GM23338 (cell line): ENCODE results near the gene ZNF385C. TPM values are rescaled to one million over a fixed set of nuclear protein-coding genes. Genes with fewer than 3 reads are reported as not detected.

Experiments
- ATAC-seq: fragments of 200-7000 bp; cut with Tn5 transposase; 3 replicates; pipeline ENCODE4 v1.9.1; 2020
- DNase-seq: peaks from one replicate; pipeline ENCODE4 v3.0.0-alpha.2; 2015; ENCODE audit warnings: low spot score
- H2AFZ ChIP-seq: fragments of 200-600 bp; sonication (generic); 2 replicates; pipeline ENCODE4 v1.8.0; 2016; ENCODE audit warnings: antibody characterized with exemption, mild to moderate bottlenecking, moderate library complexity
- H3F3A ChIP-seq: fragments of 200-600 bp; sonication (generic); replicated peaks from 2 replicates; pipeline ENCODE4 v1.8.0; 2017; ENCODE audit warnings: antibody characterized with exemption, mixed run types, low read depth
- H3K27ac ChIP-seq: fragments of 200-600 bp; sonication (generic); 2 replicates; pipeline ENCODE4 v1.6.1; 2016; ENCODE audit warnings: low read depth
- H3K27me3 ChIP-seq: fragments of 200-600 bp; sonication (generic); 2 replicates; pipeline ENCODE4 v1.8.0; 2016; ENCODE audit warnings: mild to moderate bottlenecking, mixed run types, moderate library complexity; ENCODE audit not compliant: insufficient read depth
- H3K36me3 ChIP-seq: fragments of 200-600 bp; sonication (generic); 2 replicates; pipeline ENCODE4 v1.8.0; 2016; ENCODE audit warnings: mild to moderate bottlenecking; ENCODE audit not compliant: insufficient read depth
- H3K4me1 ChIP-seq: fragments of 200-600 bp; sonication (generic); 2 replicates; pipeline ENCODE4 v1.8.0; 2016; ENCODE audit warnings: mild to moderate bottlenecking, moderate library complexity; ENCODE audit not compliant: insufficient read depth
- H3K4me2 ChIP-seq: fragments of 200-600 bp; sonication (generic); 2 replicates; pipeline ENCODE4 v1.7.1; 2017; ENCODE audit warnings: mixed run types
- H3K4me3 ChIP-seq: fragments of 200-600 bp; sonication (generic); 2 replicates; pipeline ENCODE4 v1.6.1; 2016; ENCODE audit warnings: mixed run types
- H3K79me2 ChIP-seq: fragments of 200-600 bp; sonication (generic); replicated peaks from 2 replicates; pipeline ENCODE4 v1.8.0; 2017; ENCODE audit warnings: mild to moderate bottlenecking; ENCODE audit not compliant: insufficient read depth
- H3K9me2 ChIP-seq: fragments of 200-600 bp; sonication (generic); 2 replicates; pipeline ENCODE4 v1.8.0; 2017; ENCODE audit not compliant: insufficient read depth
- H4K20me1 ChIP-seq: fragments of 200-600 bp; sonication (generic); replicated peaks from 2 replicates; pipeline ENCODE4 v1.8.0; 2017; ENCODE audit warnings: mild to moderate bottlenecking; ENCODE audit not compliant: insufficient read depth
- H3K27ac Mint-ChIP-seq: 2 replicates; pipeline ENCODE4 v1.8.0; 2020; ENCODE audit warnings: inconsistent platforms, mild to moderate bottlenecking, moderate library complexity, mixed read lengths
- H3K27me3 Mint-ChIP-seq: 3 replicates; pipeline ENCODE4 v1.8.0; 2022; ENCODE audit warnings: low read depth, mild to moderate bottlenecking, moderate library complexity, mixed read lengths, inconsistent platforms; ENCODE audit not compliant: insufficient read depth, poor library complexity
- H3K36me3 Mint-ChIP-seq: 3 replicates; pipeline ENCODE4 v1.8.0; 2021; ENCODE audit warnings: low read depth, mild to moderate bottlenecking, inconsistent platforms, moderate library complexity, mixed read lengths
- H3K4me1 Mint-ChIP-seq: 3 replicates; pipeline ENCODE4 v1.8.0; 2020; ENCODE audit warnings: mild to moderate bottlenecking, inconsistent platforms, mixed read lengths
- H3K4me3 Mint-ChIP-seq: 3 replicates; pipeline ENCODE4 v1.8.0; 2021; ENCODE audit warnings: moderate library complexity, mild to moderate bottlenecking, inconsistent platforms, mixed read lengths
- H3K9me3 Mint-ChIP-seq: 3 replicates; pipeline ENCODE4 v1.8.0; 2020; ENCODE audit warnings: moderate library complexity, mild to moderate bottlenecking, inconsistent platforms, mixed read lengths
- CREB1 ChIP-seq: fragments of 250-450 bp; sonication (Bioruptor Pico); IDR thresholded peaks from 2 replicates; pipeline ENCODE4 v1.5.0; 2020; ENCODE audit warnings: low read depth, mild to moderate bottlenecking, moderate library complexity
- EZH2 ChIP-seq: fragments of 200-600 bp; sonication (generic); IDR thresholded peaks from one replicate; pipeline ENCODE4 v1.8.0; 2017; ENCODE audit warnings: antibody characterized with exemption, mild to moderate bottlenecking, low read depth; ENCODE audit not compliant: unreplicated experiment
- EZH2phosphoT487 ChIP-seq: fragments of 200-600 bp; sonication (generic); IDR thresholded peaks from one replicate; pipeline ENCODE4 v1.8.1; 2018; ENCODE audit warnings: antibody characterized with exemption; ENCODE audit not compliant: unreplicated experiment
- JUNB ChIP-seq: IDR thresholded peaks from one replicate; pipeline ENCODE4 v1.6.1; 2016; ENCODE audit warnings: antibody characterized with exemption; ENCODE audit not compliant: unreplicated experiment
- NANOG ChIP-seq: IDR thresholded peaks from 2 replicates; pipeline ENCODE4 v1.6.1; 2016; ENCODE audit warnings: antibody characterized with exemption, borderline replicate concordance
- POLR2AphosphoS5 ChIP-seq: IDR thresholded peaks from 2 replicates; pipeline ENCODE4 v1.6.1; 2016; ENCODE audit warnings: antibody characterized with exemption, low read depth
- STAT1 ChIP-seq: IDR thresholded peaks from one replicate; pipeline ENCODE4 v1.6.1; 2016; ENCODE audit warnings: antibody characterized with exemption; ENCODE audit not compliant: unreplicated experiment
- ZNF331 ChIP-seq: fragments of 250-450 bp; sonication (Bioruptor Pico); IDR thresholded peaks from 2 replicates; pipeline ENCODE4 v1.5.0; 2020; ENCODE audit warnings: low read depth, mild to moderate bottlenecking, moderate library complexity
- polyA plus RNA-seq: library from polyadenylated mRNA; unstranded; fragments of >200 nt; fragmentation: Nextera tagmentation; extraction: Ambion mirVana; gene quantifications from 2 replicates; pipeline ENCODE4 v1.2.1, GENCODE V29; 2016
- total RNA-seq: library from RNA; depleted of rRNA; stranded (reverse); fragments of >200 nt; shearing (Covaris generic); gene quantifications from 2 replicates; pipeline ENCODE4 v1.2.3, GENCODE V29; 2014
- TF ChIP-seq, protein P1 (sequence below): IDR thresholded peaks from 2 replicates; pipeline ENCODE4 v1.6.1; 2016; ENCODE audit warnings: antibody characterized with exemption
- TF ChIP-seq, protein P2 (sequence below), 2 experiments: fragments of 200-600 bp in 1 of 2; sonication (generic) in 1 of 2; conservative IDR thresholded peaks; 2 replicates each; pipeline versions ENCODE4 v1.5.1 to v1.6.1; 2016 to 2017; ENCODE audit warnings: antibody characterized with exemption in 2 of 2, low read depth in 2 of 2, mild to moderate bottlenecking in 2 of 2, moderate library complexity in 1 of 2
- TF ChIP-seq, protein P3 (sequence below): IDR thresholded peaks from one replicate; pipeline ENCODE4 v1.6.1; 2018; ENCODE audit warnings: antibody characterized with exemption; ENCODE audit not compliant: unreplicated experiment

ZNF385C gene
- total and polyA plus RNA-seq, 2 experiments from 2014 or later: 1.9 to 3.1 TPM

DNA sequence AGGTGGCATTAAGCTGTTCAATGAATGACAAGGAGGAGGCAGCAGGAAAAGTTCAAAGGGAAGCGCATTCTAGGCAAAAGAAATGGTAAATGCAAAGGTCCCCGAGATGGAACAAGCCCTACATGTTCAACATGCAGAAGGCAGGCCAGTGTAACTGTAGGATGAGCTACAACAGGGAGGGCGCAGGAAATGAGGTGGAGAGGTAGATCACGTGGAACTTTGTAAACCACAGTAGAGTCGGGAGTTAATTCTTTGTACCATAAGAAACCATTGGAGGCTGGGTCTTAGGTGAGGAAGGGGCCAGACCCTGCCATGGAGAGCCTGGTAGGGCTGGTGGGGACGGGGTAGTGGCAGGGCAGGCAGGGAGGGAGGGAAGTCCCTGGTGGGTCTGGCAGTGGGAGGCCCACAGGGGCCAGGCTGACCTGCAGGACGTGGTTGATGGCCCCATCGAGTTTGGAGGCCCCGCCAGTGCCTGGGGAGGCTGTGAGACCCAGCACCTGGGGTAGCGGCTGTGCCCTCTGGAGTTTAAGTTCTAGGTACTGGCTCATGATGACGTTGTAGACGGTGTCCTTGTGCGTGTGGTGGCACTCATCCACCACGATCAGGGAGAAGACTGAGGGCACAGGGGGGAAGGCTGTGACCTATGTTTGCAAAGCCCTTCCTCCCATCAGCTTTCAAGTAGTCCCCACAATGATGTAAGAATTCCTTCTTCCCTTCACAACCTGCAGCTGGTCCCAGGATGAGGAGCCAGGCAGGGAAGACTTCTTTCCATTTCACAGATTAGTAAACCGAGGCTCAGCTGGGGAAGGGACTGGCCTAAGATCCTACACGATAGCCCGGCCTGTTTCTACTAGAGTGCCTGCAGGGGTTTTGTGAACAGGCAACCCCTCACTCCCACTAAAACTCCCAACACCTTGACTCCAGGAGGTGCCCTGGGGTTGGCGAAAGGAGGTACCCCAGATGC, 12.3 kb upstream of the ZNF385C start (continued):
- TF ChIP-seq, protein P1, sequence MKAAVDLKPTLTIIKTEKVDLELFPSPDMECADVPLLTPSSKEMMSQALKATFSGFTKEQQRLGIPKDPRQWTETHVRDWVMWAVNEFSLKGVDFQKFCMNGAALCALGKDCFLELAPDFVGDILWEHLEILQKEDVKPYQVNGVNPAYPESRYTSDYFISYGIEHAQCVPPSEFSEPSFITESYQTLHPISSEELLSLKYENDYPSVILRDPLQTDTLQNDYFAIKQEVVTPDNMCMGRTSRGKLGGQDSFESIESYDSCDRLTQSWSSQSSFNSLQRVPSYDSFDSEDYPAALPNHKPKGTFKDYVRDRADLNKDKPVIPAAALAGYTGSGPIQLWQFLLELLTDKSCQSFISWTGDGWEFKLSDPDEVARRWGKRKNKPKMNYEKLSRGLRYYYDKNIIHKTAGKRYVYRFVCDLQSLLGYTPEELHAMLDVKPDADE: no peak

DNA sequence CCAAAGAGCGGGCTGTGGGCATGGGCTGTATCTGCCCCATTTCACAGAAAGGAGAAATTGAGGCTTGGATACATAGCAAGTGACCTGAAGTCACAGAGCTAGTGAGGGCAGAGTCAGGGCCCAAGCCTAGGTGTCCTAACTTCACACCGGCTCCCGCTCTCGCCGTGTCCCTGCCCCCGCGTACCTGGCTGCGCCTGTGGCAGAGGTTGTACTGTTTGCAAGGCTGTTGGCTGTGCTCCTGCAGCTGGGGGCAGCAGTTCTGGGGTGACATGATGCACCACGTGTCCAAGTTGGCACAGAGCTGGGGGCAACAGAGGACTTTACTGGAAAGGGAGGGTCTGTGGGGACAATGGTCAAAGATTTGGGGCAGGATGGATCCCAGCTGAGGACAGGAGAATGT, 10.8 kb upstream of the ZNF385C start:
- no peak overlapping the region for H3K27ac ChIP-seq
- peaks cover 27% of the 10 kb centered on the region for H3K4me1 Mint-ChIP-seq
- H3K36me3 Mint-ChIP-seq: no peaks in the 10 kb centered on the region; the same call in 2 of the 3 replicates
- no peaks in the 10 kb centered on the region; the same call in 1 of the 2 replicates for H3K36me3 ChIP-seq
- no peak overlapping the region for H3K4me2 ChIP-seq
- DNase-seq: no peak
- no peak overlapping the region for H3K4me3 ChIP-seq
- no peaks in the 10 kb centered on the region for H3K27me3 ChIP-seq
- no peak overlapping the region; the same call in 2 of the 3 replicates for H3K4me3 Mint-ChIP-seq
- H3K9me3 Mint-ChIP-seq: no peaks in the 10 kb centered on the region
- 0 out of 2 replicates have a peak, but pooled peaks cover 10% of the 10 kb centered on the region for H3F3A ChIP-seq
- H3K79me2 ChIP-seq: no peaks in the 10 kb centered on the region
- H4K20me1 ChIP-seq: no peaks in the 10 kb centered on the region
- ATAC-seq: no peak
- H3K9me2 ChIP-seq: no peaks in the 10 kb centered on the region
- no peak overlapping the region for H2AFZ ChIP-seq
- peak overlapping the region; percentile 85; the same call in 1 of the 2 replicates for H3K27ac Mint-ChIP-seq
- H3K4me1 ChIP-seq: peaks cover 14% of the 10 kb centered on the region
- H3K27me3 Mint-ChIP-seq: peaks cover 26% of the 10 kb centered on the region
- no peak for TF ChIP-seq POLR2AphosphoS5
- no peak for TF ChIP-seq NANOG
- no peak for TF ChIP-seq EZH2phosphoT487
- no peak for TF ChIP-seq STAT1
- TF ChIP-seq, protein P2, sequence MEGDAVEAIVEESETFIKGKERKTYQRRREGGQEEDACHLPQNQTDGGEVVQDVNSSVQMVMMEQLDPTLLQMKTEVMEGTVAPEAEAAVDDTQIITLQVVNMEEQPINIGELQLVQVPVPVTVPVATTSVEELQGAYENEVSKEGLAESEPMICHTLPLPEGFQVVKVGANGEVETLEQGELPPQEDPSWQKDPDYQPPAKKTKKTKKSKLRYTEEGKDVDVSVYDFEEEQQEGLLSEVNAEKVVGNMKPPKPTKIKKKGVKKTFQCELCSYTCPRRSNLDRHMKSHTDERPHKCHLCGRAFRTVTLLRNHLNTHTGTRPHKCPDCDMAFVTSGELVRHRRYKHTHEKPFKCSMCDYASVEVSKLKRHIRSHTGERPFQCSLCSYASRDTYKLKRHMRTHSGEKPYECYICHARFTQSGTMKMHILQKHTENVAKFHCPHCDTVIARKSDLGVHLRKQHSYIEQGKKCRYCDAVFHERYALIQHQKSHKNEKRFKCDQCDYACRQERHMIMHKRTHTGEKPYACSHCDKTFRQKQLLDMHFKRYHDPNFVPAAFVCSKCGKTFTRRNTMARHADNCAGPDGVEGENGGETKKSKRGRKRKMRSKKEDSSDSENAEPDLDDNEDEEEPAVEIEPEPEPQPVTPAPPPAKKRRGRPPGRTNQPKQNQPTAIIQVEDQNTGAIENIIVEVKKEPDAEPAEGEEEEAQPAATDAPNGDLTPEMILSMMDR (conservative IDR thresholded peaks at IDR 0.05; ENCODE audit: low read depth in 2 of 2): no peak
- no peak for TF ChIP-seq JUNB
- TF ChIP-seq, protein P1: no peak
- TF ChIP-seq EZH2: no peak
- TF ChIP-seq CREB1 (CRISPR knock-in tag): no peak
- TF ChIP-seq ZNF331 (CRISPR knock-in tag): no peak
- TF ChIP-seq, protein P3, sequence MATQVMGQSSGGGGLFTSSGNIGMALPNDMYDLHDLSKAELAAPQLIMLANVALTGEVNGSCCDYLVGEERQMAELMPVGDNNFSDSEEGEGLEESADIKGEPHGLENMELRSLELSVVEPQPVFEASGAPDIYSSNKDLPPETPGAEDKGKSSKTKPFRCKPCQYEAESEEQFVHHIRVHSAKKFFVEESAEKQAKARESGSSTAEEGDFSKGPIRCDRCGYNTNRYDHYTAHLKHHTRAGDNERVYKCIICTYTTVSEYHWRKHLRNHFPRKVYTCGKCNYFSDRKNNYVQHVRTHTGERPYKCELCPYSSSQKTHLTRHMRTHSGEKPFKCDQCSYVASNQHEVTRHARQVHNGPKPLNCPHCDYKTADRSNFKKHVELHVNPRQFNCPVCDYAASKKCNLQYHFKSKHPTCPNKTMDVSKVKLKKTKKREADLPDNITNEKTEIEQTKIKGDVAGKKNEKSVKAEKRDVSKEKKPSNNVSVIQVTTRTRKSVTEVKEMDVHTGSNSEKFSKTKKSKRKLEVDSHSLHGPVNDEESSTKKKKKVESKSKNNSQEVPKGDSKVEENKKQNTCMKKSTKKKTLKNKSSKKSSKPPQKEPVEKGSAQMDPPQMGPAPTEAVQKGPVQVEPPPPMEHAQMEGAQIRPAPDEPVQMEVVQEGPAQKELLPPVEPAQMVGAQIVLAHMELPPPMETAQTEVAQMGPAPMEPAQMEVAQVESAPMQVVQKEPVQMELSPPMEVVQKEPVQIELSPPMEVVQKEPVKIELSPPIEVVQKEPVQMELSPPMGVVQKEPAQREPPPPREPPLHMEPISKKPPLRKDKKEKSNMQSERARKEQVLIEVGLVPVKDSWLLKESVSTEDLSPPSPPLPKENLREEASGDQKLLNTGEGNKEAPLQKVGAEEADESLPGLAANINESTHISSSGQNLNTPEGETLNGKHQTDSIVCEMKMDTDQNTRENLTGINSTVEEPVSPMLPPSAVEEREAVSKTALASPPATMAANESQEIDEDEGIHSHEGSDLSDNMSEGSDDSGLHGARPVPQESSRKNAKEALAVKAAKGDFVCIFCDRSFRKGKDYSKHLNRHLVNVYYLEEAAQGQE: no peak
